ENCODE measurements around the gene CLDN9.
A peak's percentile ranks its signal among the peaks of the same experiment; 100 is the strongest.

CLDN9 gene

DNA sequence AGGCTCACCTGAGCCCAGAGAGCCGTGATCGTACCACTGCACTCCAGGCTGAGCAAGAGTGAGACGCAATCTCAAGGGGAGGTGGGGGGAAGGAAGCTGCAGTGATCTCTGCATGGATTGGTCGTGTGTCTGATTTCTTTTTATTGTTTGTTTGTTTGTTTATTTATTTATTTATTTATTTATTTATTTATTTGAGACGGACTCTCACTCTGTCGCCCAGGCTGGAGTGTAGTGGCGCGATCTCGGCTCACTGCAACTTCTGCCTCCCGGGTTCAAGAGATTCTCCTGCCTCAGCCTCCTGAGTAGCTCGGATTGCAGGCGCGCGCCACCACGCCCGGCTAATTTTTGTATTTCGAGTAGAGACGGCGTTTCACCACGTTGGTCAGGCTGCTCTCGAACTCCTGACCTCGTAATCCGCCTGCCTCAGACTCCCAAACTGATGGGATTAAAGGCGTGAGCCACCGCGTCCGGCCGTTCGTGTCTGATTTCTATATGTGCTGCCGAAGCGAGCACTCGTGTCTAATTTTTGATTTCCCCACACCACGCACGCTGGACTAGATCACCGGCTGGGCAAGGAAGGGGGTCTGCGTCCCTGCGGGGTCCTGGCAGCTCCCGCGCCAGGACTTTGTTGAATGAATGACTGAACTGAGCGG is 7.0 kb downstream of the CLDN9 start:
- no peak for DNase-seq (ENCODE audit: low read depth)

DNA sequence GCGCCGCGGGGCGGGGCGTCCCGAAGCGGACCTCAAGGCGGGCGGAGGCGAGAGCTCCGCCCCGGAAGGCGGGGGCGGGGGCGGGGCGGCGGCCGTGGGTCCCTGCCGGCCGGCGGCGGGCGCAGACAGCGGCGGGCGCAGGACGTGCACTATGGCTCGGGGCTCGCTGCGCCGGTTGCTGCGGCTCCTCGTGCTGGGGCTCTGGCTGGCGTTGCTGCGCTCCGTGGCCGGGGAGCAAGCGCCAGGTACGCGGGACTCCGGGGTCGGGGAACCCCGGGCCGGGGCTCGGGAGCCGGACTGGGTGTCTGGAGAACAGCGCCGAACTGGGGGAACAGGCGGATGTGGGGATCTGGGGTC is 7.5 kb downstream of the CLDN9 start, which contains the start of gene TNFRSF12A:
TSS of gene TNFRSF12A (plus strand) at position 122 of the 357 bp plus-strand sequence. CDS start at position 152, 30 bp downstream.
- peak; percentile 61 for DNase-seq (ENCODE audit: low read depth)

GRCh38 chr16:3020604-3021448 is 8.1 kb downstream of the CLDN9 start:
- peak; percentile 83 for DNase-seq (ENCODE audit: low read depth)

DNA sequence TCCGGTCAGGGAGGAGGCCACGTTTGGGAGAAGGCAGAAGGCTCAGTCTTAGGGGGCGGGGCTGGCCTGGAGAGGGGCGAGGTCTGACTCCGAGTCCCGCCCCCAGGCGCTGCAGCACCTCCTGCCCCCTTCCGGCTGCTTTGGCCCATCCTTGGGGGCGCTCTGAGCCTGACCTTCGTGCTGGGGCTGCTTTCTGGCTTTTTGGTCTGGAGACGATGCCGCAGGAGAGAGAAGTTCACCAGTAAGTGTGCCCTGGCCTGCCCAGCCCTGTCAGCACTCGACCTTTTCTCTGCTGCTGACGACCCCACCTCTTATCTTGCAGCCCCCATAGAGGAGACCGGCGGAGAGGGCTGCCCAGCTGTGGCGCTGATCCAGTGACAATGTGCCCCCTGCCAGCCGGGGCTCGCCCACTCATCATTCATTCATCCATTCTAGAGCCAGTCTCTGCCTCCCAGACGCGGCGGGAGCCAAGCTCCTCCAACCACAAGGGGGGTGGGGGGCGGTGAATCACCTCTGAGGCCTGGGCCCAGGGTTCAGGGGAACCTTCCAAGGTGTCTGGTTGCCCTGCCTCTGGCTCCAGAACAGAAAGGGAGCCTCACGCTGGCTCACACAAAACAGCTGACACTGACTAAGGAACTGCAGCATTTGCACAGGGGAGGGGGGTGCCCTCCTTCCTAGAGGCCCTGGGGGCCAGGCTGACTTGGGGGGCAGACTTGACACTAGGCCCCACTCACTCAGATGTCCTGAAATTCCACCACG is 8.9 kb downstream of the CLDN9 start:
- peak; percentile 86 for DNase-seq (ENCODE audit: low read depth)

GRCh38 chr16:3022208-3022683 is 9.5 kb downstream of the CLDN9 start:
- peak; percentile 91 for DNase-seq (ENCODE audit: low read depth)

GRCh38 chr16:3022684-3023414 is 10.1 kb downstream of the CLDN9 start:
- DNase-seq (ENCODE audit: low read depth) = peak; percentile 68

GRCh38 chr16:3023415-3023668 is 10.6 kb downstream of the CLDN9 start:
- peak; percentile 59 for DNase-seq (ENCODE audit: low read depth)

DNA sequence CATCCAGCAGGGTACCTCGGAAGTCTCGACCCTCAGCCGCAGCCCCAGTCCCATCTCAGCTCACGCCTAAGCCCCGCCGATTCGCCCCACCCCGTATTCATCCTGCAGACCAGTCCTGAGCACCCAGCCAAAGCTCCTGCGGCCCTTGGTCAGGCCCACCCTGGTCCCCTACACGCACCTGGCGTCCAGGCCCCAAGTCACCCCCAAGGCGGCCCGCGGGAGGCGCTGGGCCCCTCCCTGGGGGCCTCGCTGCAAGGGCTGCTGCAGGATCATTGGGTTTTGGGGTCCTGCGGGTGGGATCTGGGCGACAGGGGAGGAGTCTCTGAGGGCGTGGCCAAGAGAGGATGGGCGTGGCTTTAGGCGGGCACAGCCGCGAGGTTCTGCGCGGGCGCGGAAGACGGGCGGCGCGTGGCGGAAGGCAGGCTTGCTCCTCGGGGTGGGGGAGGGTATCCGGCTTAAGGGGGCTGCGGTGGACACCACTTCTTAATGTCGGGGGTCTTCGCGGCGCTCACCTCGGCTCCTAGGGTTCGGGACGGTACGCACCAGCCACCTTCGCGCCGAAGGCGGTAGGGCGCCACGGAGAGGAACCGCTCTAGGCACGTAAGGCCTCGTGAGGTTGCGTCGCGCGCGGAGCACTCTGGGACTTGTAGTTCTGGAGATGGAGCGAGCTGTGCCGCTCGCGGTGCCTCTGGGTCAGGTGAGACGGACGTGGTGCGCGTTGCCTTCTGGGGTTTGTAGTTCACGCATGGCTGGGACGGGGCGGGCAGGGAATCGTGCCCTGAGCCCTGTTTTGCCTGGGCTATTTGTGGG is 11.2 kb downstream of the CLDN9 start, which contains the start of the genes HCFC1R1 and THOC6:
TSS of gene HCFC1R1 (minus strand) at position 274 of the 810 bp plus-strand sequence. CDS start at position 273, 1 bp downstream.
TSS of gene THOC6 (plus strand) at position 367 of the 810 bp plus-strand sequence. CDS start at position 659, 292 bp downstream.
- DNase-seq (ENCODE audit: low read depth) = peak; percentile 96

DNA sequence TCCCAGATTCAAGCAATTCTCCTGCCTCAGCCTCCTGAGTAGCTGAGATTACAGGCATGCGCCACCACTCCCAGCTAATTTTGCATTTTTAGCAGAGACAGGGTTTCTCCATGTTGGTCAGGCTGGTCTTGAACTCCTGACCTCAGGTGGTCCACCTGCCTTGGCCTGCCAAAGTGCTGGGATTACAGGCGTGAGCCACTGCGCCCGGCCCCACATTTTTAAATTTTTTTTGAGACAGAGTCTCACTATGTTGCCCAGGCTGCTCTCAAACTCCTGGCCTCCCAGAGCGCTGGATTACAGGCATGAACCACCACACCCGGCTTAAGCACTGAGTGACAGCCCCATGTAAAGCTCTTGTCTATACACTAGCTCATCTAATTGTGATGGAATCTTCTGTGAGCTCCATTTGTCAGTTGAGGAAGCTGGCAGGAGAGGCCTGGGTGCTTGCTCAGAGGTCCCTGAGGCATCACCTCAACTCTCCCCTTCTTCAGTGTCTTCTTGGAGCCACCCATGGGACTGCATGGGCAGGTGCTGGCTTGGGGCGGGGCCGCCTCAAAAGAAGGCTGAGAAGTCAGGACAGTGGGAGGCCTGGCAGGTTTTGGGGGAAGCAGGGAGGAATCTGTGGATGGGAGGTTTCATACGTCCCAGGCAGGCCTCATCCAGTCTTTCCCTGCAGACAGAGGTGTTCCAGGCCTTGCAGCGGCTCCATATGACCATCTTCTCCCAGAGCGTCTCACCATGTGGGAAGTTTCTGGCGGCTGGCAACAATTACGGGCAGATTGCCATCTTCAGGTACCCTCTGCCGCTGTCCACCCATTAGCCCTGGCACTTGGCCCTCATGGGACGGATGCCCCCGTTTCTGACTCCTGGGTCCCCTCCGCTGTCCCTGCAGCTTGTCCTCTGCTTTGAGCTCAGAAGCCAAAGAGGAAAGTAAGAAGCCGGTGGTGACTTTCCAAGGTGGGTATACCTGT is 12.6 kb downstream of the CLDN9 start:
- DNase-seq (ENCODE audit: low read depth) = no peak

- no peak for DNase-seq (ENCODE audit: low read depth)
These were observed 13.3 kb downstream of the CLDN9 start for GRCh38 chr16:3026003-3026378.

- DNase-seq (ENCODE audit: low read depth) = no peak
These were observed 14.1 kb downstream of the CLDN9 start for GRCh38 chr16:3026609-3027488.

GRCh38 chr16:3027489-3027795 is 14.7 kb downstream of the CLDN9 start:
- no peak for DNase-seq (ENCODE audit: low read depth)

- peak; percentile 31 for DNase-seq (ENCODE audit: low read depth)
These were observed 15.4 kb downstream of the CLDN9 start for GRCh38 chr16:3027983-3028715.

DNA sequence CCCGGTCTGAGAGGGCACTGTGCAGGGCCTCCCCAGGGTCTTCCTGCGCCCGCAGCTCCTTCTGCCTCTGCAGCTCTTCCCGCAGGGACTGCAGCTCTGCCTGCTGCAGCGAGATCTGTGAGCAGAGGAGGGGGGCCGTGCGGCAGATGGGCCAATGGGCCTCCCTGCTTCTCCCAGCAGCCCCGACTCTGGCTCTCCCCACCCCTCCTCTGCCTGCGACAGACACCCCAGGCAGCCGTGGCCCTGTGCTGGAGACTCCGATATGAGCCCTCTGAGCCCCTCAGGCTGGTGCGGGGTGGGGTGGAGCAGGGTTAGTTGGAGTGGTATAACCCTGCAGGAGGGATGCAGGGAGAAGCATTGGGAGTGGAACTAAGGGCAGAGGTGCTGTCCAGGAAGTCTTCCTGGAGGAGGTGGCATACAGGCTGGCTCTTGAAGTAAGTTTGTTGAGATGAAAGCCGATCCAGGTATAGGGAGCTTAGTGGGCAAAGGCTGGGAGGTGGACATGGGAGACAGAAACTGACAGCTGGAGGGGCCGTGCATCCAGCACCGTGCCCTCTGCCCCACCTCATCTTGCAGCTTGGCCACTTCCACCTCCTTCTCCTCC is 16.1 kb downstream of the CLDN9 start:
- no peak for DNase-seq (ENCODE audit: low read depth)

DNA sequence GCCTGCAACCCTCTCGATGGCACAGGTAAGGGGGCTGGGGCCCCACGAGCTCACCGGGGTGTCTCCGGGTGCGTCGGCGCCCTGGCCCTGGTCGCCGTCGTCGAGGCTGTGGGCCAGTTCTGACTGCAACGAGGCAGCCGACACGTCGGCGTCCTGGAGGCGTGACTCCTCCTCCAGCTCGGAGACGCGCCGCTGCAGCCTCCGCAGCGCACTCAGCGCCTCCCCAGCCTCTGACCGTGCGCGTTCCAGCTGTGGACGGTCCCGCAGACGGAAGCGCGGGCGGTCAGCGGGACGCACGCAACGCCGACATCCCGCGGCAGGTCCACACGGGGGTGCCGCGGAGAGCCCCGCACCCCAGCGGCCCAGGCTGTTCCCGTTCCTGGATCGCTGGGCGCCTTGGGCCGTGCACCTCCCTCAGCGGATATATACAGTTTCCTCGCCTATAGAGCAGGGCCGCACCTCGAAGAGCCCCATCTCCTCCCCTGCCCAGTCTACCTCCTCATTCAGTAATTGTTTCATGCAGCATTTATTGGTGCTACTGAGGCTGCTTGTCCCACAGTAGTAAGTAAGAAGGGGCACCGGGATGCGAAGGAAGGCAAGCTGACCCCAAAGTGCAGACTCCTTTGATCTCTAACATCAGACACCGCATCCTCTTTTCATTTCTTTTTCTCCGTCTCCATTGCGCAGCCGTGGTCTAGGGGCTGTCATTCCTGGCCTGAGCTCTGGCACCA is 16.9 kb downstream of the CLDN9 start:
- DNase-seq (ENCODE audit: low read depth) = no peak

GRCh38 chr16:3030222-3031212 is 17.8 kb downstream of the CLDN9 start:
- DNase-seq (ENCODE audit: low read depth) = no peak
